GM18507 (cell line): Measurements from ENCODE around the gene C16orf92.

Experiments used
- DNase-seq: peaks from one replicate; pipeline ENCODE4 v3.0.0; 2011; ENCODE audit warnings: low read depth; ENCODE audit not compliant: insufficient read length; ENCODE audit errors: extremely low spot score
- FAIRE-seq: peaks from 2 replicates; lab custom pipeline; 2011; peaks lifted over from hg19 to GRCh38; lab: Jason Lieb, UNC

C16orf92 gene

DNA sequence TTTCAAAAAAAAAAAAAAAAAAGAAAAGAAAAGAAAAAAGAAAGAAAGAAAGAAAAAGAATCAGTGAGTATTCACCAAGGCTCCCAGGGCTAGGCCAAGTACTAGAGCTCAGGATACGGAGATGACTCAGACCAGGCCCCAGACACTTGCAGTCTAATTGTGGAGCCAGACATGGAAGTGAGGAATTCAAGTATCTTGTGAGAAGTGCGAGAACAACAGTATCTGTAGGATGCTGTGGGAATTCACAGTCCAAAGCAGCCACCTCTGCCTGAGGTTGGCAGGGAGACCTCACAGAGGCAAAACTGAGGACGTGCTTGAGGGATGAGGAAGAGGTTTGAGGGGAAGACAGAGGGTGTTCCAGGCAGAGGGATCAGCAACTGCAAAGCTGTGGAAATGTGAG is 28.5 kb downstream of the C16orf92 start:
- DNase-seq (no peak), FAIRE-seq (no peak)

DNA sequence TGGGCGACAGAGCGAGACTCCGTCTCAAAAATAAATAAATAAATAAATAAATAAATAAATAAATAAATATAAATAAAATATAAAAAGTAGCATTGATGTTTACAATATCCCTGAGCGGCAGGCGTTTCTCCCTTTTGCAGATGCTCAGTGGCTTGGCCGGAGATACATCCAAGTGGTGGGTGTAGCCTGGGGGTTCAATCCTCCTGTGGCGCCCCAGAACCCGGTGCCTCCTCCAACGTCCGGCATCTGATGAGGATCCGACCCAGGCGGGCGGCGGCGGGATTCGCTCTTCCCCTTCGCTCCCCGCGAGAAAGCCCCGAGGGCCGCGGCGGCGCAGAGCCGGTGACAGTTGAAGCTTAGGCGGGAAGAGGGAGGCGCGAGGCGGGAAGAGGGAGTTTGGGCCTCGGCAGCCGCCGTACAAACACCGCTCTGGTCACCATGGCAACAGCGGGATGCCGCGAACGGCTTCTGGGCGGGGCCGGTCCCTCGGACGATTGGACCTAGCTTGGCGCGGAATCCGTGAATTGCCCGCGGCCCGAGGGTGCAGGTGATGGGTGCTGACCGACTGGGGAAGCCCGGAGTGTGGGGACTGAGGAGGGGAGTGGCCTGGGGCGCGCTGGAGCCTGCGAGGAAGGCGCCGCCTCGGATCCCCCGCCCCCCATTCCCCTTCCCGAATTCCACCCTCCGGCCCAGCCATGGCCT is 29.8 kb downstream of the C16orf92 start:
- FAIRE-seq = peak; percentile 90
- DNase-seq = peak; percentile 95

DNA sequence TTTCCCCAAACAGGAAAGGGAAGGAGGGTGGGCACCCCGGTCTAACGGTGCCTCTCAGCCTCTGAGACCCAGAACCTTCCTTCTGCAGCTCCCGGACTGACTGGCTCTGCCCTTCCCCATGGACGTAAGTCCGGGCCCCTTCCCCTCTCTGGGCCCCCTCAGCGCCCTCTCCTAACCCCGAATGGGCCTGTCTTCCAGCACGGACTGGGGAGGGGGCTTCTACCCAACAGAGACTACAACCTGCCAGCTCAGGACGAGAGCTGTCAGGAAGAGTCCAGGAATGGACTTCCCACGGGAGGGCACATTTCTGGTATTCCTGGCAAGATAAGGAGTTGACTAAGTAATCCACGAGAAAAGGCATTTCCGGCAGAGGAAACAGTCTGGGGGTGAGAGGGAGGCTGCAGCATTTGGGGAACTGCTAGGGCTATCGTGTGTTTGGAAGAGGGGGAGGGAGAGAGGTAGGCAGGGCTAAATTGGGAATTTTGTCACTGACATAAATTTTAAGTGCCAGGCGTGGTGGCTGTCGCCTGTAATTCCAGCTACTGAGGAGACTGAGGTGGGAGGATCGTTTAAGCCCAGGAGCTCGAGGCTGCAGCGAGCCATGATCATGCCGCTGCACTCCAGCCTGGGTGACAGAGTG is 30.5 kb downstream of the C16orf92 start:
- no peak for DNase-seq
- no peak for FAIRE-seq

DNA sequence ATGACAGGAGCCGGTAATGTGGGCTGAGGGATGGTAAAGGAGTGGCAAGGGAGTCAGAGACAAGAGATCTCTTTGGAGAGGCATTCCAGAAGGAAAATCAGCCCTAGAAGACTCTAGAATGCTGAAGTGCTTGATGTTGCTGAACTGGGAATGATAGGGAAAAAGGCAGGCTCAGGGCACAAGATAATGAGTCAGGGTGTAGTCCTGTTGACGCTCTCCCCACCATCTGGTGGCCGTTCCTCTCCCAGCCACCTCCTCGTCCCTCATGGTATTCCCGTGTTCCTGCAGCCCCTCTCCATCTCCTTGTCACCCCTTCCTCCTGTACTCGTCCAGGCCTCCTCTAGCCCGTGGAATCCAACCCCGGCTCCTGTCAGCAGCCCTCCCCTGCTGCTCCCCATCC is 31.5 kb downstream of the C16orf92 start:
- no peak for FAIRE-seq
- DNase-seq = no peak

DNA sequence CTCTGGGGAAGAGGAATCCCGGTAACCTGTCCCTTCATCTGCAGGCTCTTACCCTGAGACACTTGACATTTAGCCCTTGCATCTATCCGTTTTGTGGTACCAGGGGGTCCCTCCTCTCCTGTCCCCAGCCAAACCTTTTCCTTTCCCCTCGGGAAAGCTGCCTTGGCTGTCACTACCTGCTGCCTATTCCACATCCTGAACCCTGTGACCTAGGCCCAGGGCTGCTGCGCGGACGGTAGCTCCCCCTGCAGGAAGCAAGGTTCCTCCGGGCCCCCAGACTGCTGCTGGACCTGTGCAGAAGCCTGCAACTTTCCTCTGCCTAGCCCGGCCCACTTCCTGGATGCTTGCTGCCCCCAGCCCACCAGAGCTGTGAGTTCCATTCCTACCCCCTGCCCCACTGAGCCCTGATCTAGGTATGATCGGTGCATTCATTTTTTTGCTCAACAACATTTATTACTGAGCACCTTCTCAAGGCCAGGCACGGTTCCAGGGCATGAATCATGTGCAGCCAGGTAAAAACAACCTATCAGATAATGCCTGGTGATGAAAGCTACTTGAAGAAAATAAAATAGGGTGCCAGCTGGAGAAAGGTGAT is 32.1 kb downstream of the C16orf92 start:
- FAIRE-seq (no peak), DNase-seq (no peak)

DNA sequence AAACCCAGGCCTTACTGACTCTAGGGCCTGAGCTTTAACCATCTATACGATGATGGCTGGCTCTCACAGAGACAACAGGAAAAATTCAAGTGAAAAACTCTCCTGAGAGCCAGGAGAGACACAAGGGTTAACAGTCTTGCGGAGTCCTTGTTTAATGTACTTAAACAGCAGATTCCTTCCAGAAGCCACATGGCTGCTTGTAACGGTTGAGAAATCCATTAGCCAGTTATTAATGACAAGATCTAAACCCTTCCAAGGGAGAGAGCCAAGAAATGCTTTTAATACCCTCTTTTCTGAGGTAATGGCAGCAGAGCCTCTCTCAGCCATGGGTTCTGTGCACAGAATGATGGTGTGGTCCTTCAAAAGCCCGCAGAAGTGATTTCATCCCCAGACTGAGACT is 37.3 kb downstream of the C16orf92 start:
- DNase-seq = no peak
- no peak for FAIRE-seq

DNA sequence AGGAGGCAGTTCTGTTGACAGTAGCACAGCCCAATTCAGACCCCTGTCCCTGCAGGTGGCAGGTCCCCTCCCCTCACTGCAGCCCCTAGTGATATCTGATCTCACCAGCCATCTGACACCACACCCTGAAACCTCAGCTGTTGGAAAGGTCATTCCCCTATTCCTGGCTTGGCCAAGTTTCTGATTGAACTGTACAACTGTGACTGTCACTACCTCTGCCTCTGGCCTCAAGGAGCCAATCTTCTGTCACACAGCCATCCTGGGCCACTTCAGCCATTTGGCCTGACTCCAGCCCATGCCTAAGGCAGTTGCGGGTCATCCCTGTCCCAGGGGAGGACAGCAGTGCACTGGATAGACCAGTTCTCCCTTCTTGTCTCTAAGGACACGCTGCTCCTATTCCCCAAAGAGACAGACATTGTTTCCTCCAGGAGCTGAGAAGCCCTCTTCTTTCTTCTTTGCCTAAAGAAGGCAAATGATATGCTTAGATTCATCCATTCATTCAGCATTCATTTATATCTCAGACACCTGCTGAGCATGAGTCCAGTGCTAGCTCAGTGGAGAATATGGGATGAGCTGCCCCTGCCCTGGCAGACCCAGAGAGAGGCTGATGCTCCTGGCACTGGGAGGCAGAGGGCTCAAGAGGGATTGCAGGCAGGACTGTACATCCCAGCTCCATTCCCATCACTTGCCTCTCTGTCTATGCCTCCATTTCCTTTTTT is 38.0 kb downstream of the C16orf92 start:
- DNase-seq (no peak), FAIRE-seq (no peak)

DNA sequence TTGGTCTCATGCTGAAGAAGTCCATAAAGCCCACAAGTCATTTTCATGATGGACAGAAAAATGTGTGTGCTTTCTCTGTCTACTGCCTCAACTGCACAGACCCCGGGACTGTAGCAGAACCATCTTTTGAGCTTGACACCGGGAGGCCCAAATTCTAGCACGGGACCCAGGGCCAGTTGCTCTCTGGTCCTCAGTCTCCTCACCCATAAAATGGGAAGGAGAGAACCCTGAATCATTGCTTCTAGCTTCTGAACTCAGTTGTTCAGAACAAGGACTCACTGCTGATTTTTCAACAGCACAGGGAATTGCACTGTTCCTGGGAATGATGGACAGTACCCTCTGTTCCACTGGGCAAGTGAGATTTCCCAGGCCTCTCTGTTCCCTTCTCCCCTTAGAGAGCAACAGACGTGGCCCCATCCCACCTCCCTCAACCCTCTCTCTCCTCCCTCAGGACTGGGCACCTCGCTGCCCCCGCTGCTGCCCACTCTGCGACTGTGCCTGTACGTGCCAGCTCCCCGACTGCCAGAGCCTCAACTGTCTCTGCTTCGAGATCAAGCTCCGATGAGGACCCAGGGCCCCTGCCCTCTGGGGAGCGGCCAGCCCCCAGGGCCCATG is 40.4 kb downstream of the C16orf92 start:
- FAIRE-seq = no peak
- DNase-seq = no peak

DNA sequence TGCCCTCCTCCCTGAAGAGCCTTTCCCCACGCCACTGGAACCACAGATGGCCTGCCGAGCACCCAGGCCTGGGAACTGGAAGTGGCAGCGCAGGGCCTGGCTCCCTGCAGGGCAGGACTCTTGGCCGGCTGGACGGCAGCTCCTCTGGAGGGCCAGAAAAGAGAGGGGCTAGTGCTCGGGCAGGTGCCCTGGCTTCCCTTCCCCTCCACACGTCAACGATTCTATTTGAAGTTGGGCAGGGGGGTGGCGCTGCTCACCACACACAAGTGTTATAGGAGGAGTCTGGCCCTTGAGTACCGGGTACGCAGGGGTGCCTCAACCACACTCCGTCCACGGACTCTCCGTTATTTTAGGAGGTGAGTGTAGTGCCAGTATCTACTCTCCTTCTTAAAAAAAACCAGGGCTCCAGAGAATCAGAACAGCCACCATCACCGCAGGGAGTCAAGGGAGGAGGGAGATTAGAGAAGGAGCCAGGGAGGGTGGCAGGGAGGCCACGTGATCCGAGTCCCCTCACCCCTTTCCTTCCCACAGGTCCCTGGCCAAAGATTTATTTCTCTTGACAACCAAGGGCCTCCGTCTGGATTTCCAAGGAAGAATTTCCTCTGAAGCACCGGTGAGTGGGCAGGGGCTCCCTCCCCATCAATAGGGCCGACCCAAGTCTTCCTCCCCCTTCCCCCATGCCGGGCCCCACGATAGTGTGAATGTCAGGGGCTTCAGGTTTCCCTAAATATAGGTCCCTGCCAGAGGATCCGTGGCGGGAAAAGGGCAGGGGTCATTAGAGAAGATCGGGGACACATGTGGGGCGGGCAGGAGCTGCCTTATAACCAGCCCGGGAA is 41.1 kb downstream of the C16orf92 start:
- DNase-seq (peak; percentile 57), FAIRE-seq (peak; percentile 79)

DNA sequence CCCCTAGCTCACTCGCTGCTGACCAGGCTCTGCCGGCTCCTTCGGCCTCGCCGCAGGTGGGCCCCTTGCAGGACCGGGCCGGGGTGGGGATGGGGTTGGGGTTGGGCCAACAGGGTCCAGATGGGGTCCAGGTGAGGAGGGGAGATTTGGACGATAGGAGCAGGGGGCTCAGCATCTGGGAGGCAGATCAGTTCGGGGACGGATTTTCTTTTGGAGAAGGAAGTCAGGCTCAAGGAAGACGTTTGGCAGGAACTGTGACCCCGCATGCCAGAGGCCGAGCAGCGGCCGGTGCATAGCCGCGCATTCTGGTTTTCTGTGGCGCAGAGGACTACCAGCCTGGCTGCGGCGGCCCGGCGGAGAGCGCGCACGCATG is 41.7 kb downstream of the C16orf92 start:
- no peak for DNase-seq
- FAIRE-seq = no peak

DNA sequence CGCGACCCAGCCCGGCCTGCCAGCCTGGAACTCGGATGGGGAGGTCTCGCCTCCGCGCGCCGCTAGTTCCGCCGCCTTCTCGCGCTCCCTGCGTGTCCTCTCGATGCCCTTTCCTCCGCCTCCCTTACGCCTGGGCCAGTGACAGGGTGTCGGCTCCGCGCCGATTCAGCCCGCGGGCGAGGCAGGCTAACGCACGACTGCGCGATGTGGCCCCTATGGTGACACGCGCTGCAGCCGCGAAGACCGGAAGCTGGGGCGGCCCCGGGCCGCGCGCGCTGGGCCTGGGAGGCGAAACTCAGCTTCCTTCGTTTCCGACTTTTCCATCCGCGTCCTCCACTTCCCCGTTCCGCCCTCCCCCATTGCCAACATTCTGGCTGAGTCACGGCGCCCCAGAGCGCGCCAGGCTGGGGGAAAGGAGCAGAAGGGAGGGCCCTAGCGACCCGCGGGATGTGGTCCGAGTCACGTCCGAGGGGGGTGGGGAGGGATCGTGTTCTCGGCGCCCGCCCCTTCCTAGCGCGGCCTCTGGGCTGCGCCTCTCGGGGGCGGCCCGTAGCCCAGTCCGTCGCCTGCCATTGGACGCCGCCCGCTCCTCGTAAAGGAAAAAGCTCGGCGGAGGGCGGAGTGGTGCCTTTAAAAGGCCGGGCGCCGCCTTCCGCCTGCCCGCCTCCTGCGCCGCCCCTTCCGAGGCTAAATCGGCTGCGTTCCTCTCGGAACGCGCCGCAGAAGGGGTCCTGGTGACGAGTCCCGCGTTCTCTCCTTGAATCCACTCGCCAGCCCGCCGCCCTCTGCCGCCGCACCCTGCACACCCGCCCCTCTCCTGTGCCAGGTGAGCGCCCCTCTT is 42.3 kb downstream of the C16orf92 start, which contains the start of gene ALDOA:
Gene ALDOA (plus strand): TSS at position 659 of the 841 bp plus-strand sequence. CDS start 1,138 bp downstream, outside the sequence.
- FAIRE-seq = peak; percentile 85
- peak; percentile 91 for DNase-seq

DNA sequence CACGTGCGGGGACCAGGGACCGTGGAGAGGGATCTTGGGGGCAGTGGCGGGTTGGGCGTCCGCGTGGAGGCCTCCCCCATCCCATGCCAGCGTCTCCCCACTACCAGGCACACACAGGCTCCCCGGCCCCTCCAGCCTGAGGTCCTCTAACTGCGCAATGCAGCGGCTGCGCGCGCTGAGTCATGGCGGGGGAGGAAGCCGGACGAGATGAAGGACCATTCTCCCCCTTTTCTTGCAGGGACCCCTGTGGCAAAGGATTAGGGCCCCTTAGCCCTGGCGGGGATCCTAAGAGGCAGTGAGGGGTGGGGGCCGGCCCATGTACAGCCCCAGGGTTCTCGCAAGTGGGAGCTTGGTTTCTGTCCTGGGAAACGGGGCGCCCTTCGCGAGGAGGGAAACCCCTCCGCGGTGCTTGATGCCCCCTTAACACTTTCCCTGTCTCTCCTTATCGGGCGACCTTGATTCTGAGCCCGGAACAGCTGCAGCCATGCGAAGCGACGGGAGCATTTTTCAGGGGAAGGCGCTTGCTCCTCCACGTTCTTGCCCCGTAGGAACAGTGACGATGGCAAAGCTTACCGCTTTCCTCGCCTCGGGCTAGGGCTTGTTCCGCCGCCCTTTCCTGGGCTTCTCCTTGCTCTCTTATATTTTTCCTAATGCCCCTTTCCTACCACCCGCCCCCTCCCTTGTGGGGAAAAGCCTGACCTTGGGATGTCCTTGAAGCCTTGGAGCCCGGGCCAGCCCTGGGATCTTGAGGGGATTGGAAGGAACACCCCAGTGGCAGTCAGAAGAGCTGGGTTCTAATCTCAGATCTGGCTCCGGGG is 43.2 kb downstream of the C16orf92 start:
- FAIRE-seq (no peak), DNase-seq (no peak)

DNA sequence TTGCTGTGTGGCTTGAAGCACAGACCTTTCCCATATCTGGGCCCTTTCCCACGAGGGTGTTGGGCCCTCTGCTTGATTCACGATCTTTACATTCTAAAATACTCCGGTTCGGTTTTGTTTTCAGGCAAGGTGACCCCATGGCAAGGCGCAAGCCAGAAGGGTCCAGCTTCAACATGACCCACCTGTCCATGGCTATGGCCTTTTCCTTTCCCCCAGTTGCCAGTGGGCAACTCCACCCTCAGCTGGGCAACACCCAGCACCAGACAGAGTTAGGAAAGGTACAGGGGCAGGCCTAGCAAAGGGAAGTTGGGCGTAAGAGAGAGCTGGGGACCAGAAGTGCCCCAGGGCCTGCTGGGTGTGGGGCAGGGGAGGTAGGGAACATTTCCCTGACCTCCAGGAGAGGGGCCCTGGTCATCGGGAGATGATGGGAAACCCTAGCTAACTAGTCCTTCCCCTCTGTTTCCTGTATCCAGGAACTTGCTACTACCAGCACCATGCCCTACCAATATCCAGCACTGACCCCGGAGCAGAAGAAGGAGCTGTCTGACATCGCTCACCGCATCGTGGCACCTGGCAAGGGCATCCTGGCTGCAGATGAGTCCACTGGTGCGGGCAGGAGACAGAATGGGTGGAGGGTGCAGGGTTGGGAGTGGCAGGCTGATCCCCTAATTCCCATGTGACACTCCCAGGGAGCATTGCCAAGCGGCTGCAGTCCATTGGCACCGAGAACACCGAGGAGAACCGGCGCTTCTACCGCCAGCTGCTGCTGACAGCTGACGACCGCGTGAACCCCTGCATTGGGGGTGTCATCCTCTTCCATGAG is 44.0 kb downstream of the C16orf92 start:
- FAIRE-seq = no peak
- DNase-seq = no peak

DNA sequence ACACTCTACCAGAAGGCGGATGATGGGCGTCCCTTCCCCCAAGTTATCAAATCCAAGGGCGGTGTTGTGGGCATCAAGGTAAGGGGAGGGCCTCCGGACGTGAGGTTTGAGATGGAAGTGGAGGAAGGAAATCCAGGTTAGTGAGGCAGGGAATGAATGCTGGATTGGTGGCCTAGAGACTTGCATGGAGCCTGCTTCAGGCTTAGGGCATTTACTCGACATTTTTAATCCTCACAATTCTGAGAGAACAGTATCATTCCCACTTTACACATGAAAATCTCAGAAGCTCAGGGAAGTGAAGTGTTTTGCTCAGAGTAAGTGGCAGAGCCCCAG is 44.6 kb downstream of the C16orf92 start:
- FAIRE-seq = no peak
- DNase-seq = no peak

DNA sequence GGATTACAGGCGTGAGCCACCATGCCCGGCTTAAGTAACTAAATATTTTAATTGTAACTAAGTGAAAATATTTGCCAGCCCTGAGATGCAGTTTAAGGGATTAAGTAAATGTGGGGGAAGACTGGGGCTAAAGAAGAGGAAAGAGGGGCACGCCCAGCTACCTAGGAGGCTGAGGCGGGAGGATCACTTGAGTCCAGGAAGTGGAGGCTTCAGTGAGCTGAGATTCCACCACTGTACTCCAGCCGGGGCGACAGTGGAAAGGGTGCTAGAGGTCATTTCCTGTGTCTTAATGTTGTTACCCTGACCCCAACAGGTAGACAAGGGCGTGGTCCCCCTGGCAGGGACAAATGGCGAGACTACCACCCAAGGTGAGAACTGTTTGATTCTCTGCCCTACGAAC is 45.3 kb downstream of the C16orf92 start:
- no peak for DNase-seq
- FAIRE-seq = no peak

DNA sequence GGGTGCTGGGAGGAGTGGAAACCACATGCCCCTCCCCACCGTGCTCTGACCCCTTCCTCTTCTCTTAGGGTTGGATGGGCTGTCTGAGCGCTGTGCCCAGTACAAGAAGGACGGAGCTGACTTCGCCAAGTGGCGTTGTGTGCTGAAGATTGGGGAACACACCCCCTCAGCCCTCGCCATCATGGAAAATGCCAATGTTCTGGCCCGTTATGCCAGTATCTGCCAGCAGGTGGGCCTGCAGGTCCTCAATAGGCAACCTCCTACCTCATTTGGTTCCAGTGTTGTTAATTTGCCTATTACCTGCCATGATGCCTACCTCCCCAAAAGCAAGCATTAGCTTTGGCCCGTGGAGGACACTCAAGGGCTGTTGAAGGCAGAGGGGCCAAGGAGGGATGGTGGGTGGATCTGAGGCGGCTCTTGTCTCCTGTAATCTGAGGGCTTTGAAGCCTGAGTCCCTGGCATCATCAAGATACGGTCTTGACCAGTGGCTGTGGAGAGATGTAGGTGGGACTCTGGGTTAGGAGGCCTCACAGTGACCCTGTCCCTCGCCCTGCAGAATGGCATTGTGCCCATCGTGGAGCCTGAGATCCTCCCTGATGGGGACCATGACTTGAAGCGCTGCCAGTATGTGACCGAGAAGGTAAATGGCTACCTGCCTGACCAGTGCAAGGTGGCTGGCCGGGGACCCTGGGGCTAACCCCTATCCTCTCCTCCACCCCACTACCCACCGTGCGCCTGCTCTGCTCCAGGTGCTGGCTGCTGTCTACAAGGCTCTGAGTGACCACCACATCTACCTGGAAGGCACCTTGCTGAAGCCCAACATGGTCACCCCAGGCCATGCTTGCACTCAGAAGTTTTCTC is 46.0 kb downstream of the C16orf92 start:
- DNase-seq (no peak), FAIRE-seq (no peak)
